ENCODE data around the gene KRT4.

The KRT4 gene

DNA sequence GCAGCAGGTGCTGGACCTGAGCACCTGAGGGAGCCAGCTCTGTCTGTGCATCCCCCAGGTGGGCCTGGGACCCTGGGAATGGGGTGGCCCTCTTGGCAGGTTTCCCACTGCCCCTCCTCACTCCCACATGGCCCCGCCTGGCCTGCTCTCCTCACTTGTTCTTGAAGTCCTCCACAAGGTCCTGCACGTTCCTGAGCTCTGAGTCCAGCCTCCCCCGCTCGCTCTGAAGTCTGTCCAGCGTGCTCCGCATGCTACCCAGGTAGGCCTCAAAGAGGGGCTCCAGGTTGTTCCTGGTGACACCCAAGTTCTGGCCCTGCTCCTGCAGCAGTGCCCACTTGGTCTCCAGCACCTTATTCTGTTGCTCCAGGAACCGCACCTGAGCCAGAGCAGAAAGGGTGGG, 17.3 kb upstream of the KRT4 start:
- peaks cover 0 to 8% (median 2%) of the 10 kb centered on the region in 4 experiments for H3K4me1 ChIP-seq (ENCODE audit: control extremely low read depth in 1 of 4, control insufficient read depth in 4 of 4, insufficient read depth in 4 of 4, low read length in 3 of 4)
- WGBS (ENCODE audit: insufficient coverage), result 95% methylated on average over 6 of the region's 7 CpGs
- CTCF ChIA-PET, result no interaction called here
- no peaks in the 10 kb centered on the region for H3K36me3 ChIP-seq (ENCODE audit: control insufficient read depth in 4 of 4, insufficient read depth in 4 of 4, low read length in 3 of 4)
- no peaks in the 10 kb centered on the region for H3K9me3 ChIP-seq (ENCODE audit: control extremely low read depth in 1 of 5, control insufficient read depth in 4 of 5, insufficient read depth in 2 of 5, low read depth in 1 of 5, low read length in 4 of 5)
- no peak overlapping the region for H3K4me3 ChIP-seq (ENCODE audit: control insufficient read depth in 1 of 7, extremely low read depth in 1 of 7, insufficient read depth in 4 of 7, low read depth in 2 of 7, low read length in 6 of 7)
- POLR2A ChIA-PET, result interaction anchor here (0.7 kb wide), 1 partner anchor 63 kb away, joined by 4 read pairs; no protein-coding TSS in a partner anchor
- DNase-seq, result no peak
- peaks cover 0 to 9% (median 0%) of the 10 kb centered on the region in 5 experiments for H3K27me3 ChIP-seq (replicated peaks in 2 of 5; ENCODE audit: control insufficient read depth in 4 of 5, insufficient read depth in 5 of 5, low read length in 4 of 5)
- H3K27ac ChIP-seq (ENCODE audit: insufficient read depth in 1 of 2, low read depth in 1 of 2, low read length in 2 of 2, poor library complexity in 1 of 2, severe bottlenecking in 2 of 2), result no peak overlapping the region

GRCh38 chr12:52829986-52830770, 16.3 kb upstream of the KRT4 start:
- DNase-seq, result no peak
- Histone ChIP-seq H3K27ac (ENCODE audit: insufficient read depth in 1 of 2, low read depth in 1 of 2, low read length in 2 of 2, poor library complexity in 1 of 2, severe bottlenecking in 2 of 2) (no peak overlapping the region), H3K4me1 (ENCODE audit: control extremely low read depth in 1 of 4, control insufficient read depth in 4 of 4, insufficient read depth in 4 of 4, low read length in 3 of 4) (no peaks in the 10 kb centered on the region), H3K27me3 (replicated peaks in 2 of 5; ENCODE audit: control insufficient read depth in 4 of 5, insufficient read depth in 5 of 5, low read length in 4 of 5) (peaks cover 0 to 9% (median 0%) of the 10 kb centered on the region in 5 experiments), H3K36me3 (ENCODE audit: control insufficient read depth in 4 of 4, insufficient read depth in 4 of 4, low read length in 3 of 4) (no peaks in the 10 kb centered on the region), H3K4me3 (ENCODE audit: control insufficient read depth in 1 of 7, extremely low read depth in 1 of 7, insufficient read depth in 4 of 7, low read depth in 2 of 7, low read length in 6 of 7) (no peak overlapping the region), H3K9me3 (ENCODE audit: control extremely low read depth in 1 of 5, control insufficient read depth in 4 of 5, insufficient read depth in 2 of 5, low read depth in 1 of 5, low read length in 4 of 5) (no peaks in the 10 kb centered on the region)
- ChIA-PET CTCF (no interaction called here), POLR2A (no interaction called here)
- 86% methylated on average over 6 of the region's 8 CpGs for WGBS (ENCODE audit: insufficient coverage)

DNA sequence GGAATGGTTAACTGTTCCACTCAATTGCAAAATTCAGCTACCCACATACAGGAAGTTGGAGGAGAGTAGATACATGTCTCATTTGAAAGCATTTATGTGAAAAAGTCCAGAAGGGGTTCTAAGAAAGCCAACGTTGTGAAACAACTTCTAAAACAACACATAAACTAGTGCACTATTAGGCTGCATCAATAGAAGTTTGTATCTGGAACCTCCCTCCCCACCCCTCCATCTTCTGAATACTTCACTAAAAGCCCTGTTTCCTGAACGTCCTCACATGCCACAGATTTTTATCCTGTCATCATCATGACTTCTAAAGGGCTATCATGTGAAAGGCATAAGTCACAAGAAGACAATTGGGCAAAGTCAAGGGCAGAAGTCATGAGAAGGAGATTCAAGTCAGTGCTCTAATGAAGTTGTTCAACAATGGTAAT, 14.7 kb upstream of the KRT4 start:
- no peaks in the 10 kb centered on the region for H3K36me3 ChIP-seq (ENCODE audit: control insufficient read depth in 4 of 4, insufficient read depth in 4 of 4, low read length in 3 of 4)
- H3K4me1 ChIP-seq (ENCODE audit: control extremely low read depth in 1 of 4, control insufficient read depth in 4 of 4, insufficient read depth in 4 of 4, low read length in 3 of 4), result no peaks in the 10 kb centered on the region
- DNase-seq, result no peak
- H3K4me3 ChIP-seq (ENCODE audit: control insufficient read depth in 1 of 7, extremely low read depth in 1 of 7, insufficient read depth in 4 of 7, low read depth in 2 of 7, low read length in 6 of 7), result no peak overlapping the region
- H3K27me3 ChIP-seq (replicated peaks in 2 of 5; ENCODE audit: control insufficient read depth in 4 of 5, insufficient read depth in 5 of 5, low read length in 4 of 5), result peaks cover 0 to 9% (median 0%) of the 10 kb centered on the region in 5 experiments
- no peak overlapping the region for H3K27ac ChIP-seq (ENCODE audit: insufficient read depth in 1 of 2, low read depth in 1 of 2, low read length in 2 of 2, poor library complexity in 1 of 2, severe bottlenecking in 2 of 2)
- no peaks in the 10 kb centered on the region for H3K9me3 ChIP-seq (ENCODE audit: control extremely low read depth in 1 of 5, control insufficient read depth in 4 of 5, insufficient read depth in 2 of 5, low read depth in 1 of 5, low read length in 4 of 5)
- ChIA-PET POLR2A (interaction anchor here (0.6 kb wide), 1 partner anchor 45 kb away, joined by 3 read pairs; no protein-coding TSS in a partner anchor), CTCF (interaction anchor here (1.5 kb wide), 1 partner anchor 49 kb away, joined by 3 read pairs; no protein-coding TSS in a partner anchor)
- WGBS (ENCODE audit: insufficient coverage), result 17% methylated on average over 1 of the region's 2 CpGs

- H3K4me3 ChIP-seq (ENCODE audit: control insufficient read depth in 1 of 7, extremely low read depth in 1 of 7, insufficient read depth in 4 of 7, low read depth in 2 of 7, low read length in 6 of 7), result no peak overlapping the region
- CTCF ChIA-PET, result interaction anchor here (1.5 kb wide), 1 partner anchor 50 kb away, joined by 3 read pairs; no protein-coding TSS in a partner anchor
Measured at GRCh38 chr12:52828156-52828555, 14.2 kb upstream of the KRT4 start.

GRCh38 chr12:52827499-52828090, 13.7 kb upstream of the KRT4 start:
- Histone ChIP-seq H3K27me3 (replicated peaks in 2 of 5; ENCODE audit: control insufficient read depth in 4 of 5, insufficient read depth in 5 of 5, low read length in 4 of 5) (peaks cover 0 to 9% (median 0%) of the 10 kb centered on the region in 5 experiments), H3K4me3 (ENCODE audit: control insufficient read depth in 1 of 7, extremely low read depth in 1 of 7, insufficient read depth in 4 of 7, low read depth in 2 of 7, low read length in 6 of 7) (no peak overlapping the region), H3K9me3 (ENCODE audit: control extremely low read depth in 1 of 5, control insufficient read depth in 4 of 5, insufficient read depth in 2 of 5, low read depth in 1 of 5, low read length in 4 of 5) (no peaks in the 10 kb centered on the region), H3K4me1 (ENCODE audit: control extremely low read depth in 1 of 4, control insufficient read depth in 4 of 4, insufficient read depth in 4 of 4, low read length in 3 of 4) (no peaks in the 10 kb centered on the region), H3K27ac (ENCODE audit: insufficient read depth in 1 of 2, low read depth in 1 of 2, low read length in 2 of 2, poor library complexity in 1 of 2, severe bottlenecking in 2 of 2) (no peak overlapping the region), H3K36me3 (ENCODE audit: control insufficient read depth in 4 of 4, insufficient read depth in 4 of 4, low read length in 3 of 4) (no peaks in the 10 kb centered on the region)
- DNase-seq, result no peak
- 94% methylated on average over 5 of the region's 6 CpGs for WGBS (ENCODE audit: insufficient coverage)
- ChIA-PET POLR2A (no interaction called here), CTCF (interaction anchor here (1.5 kb wide), 1 partner anchor 50 kb away, joined by 3 read pairs; no protein-coding TSS in a partner anchor)

More at GRCh38 chr12:52828156-52828555, 14.2 kb upstream of the KRT4 start:
- Histone ChIP-seq H3K9me3 (ENCODE audit: control extremely low read depth in 1 of 5, control insufficient read depth in 4 of 5, insufficient read depth in 2 of 5, low read depth in 1 of 5, low read length in 4 of 5) (no peaks in the 10 kb centered on the region), H3K4me1 (ENCODE audit: control extremely low read depth in 1 of 4, control insufficient read depth in 4 of 4, insufficient read depth in 4 of 4, low read length in 3 of 4) (no peaks in the 10 kb centered on the region), H3K27ac (ENCODE audit: insufficient read depth in 1 of 2, low read depth in 1 of 2, low read length in 2 of 2, poor library complexity in 1 of 2, severe bottlenecking in 2 of 2) (no peak overlapping the region), H3K27me3 (replicated peaks in 2 of 5; ENCODE audit: control insufficient read depth in 4 of 5, insufficient read depth in 5 of 5, low read length in 4 of 5) (peaks cover 0 to 9% (median 0%) of the 10 kb centered on the region in 5 experiments), H3K36me3 (ENCODE audit: control insufficient read depth in 4 of 4, insufficient read depth in 4 of 4, low read length in 3 of 4) (no peaks in the 10 kb centered on the region)
- DNase-seq, result no peak
- POLR2A ChIA-PET, result interaction anchor here (0.6 kb wide), 1 partner anchor 46 kb away, joined by 3 read pairs; no protein-coding TSS in a partner anchor

DNA sequence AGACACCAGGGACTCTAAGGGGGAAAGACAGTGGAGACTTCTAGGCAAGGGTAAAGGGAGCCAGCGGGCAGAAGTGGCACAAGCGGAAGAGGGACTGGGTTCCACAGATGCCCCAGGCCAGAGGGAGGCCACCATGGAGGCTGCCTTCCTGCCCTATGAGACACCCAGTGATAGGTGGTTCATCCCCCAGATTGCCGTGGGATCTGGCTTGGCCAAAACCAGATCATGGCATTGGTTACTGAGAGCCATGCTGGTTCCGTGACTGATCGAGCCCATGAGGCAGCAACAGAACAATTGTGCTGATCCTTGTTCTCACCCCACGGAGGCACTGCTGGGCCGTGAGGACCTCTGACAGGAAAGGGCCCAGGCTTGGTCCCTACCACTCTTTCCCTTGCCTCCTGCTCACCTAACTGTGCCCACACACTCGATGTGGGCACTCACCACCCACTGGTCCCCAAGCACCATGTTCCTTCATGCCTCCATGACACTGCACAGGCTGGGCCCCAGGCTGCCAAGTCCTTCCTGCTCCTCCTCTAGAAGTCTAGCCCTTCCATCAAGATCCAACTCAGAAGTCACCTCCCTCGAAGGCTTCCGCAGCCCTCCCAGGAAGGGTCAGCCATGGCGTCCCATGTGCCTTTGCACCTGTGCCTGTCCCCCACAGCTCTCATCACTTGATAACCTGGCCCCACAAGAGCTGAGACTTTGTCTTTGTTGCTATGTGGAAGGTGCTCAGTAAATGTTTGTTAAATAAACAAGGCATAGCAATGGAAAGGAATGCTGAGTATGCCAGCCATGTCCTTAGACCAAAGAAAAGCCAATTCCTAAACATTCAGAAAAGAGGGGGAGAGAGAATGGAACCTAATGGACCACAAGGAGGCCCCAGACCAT, 12.9 kb upstream of the KRT4 start:
- Histone ChIP-seq H3K27me3 (replicated peaks in 2 of 5; ENCODE audit: control insufficient read depth in 4 of 5, insufficient read depth in 5 of 5, low read length in 4 of 5) (peaks cover 0 to 9% (median 3%) of the 10 kb centered on the region in 5 experiments), H3K4me3 (ENCODE audit: control insufficient read depth in 1 of 7, extremely low read depth in 1 of 7, insufficient read depth in 4 of 7, low read depth in 2 of 7, low read length in 6 of 7) (no peak overlapping the region), H3K4me1 (ENCODE audit: control extremely low read depth in 1 of 4, control insufficient read depth in 4 of 4, insufficient read depth in 4 of 4, low read length in 3 of 4) (no peaks in the 10 kb centered on the region), H3K36me3 (ENCODE audit: control insufficient read depth in 4 of 4, insufficient read depth in 4 of 4, low read length in 3 of 4) (no peaks in the 10 kb centered on the region), H3K27ac (ENCODE audit: insufficient read depth in 1 of 2, low read depth in 1 of 2, low read length in 2 of 2, poor library complexity in 1 of 2, severe bottlenecking in 2 of 2) (no peak overlapping the region), H3K9me3 (ENCODE audit: control extremely low read depth in 1 of 5, control insufficient read depth in 4 of 5, insufficient read depth in 2 of 5, low read depth in 1 of 5, low read length in 4 of 5) (no peaks in the 10 kb centered on the region)
- DNase-seq, result no peak
- CTCF ChIA-PET, result no interaction called here
- 97% methylated on average over 8 of the region's 11 CpGs for WGBS (ENCODE audit: insufficient coverage)
- POLR2A ChIA-PET, result no interaction called here
